Caco-2 (cell line): ENCODE results near the gene NLGN4Y. TPM values are rescaled to one million over a fixed set of nuclear protein-coding genes. Genes with fewer than 3 reads are reported as not detected.

Experiments used
- BruUV-seq: library from RNA; stranded (reverse); fragments of 400-500 nt; replicated peaks from 2 replicates; lab custom pipeline; 2021; lab: Mats Ljungman, UMichigan
- CTCF ChIA-PET: fragments of 300-600 bp; sonication (Branson Sonifier 250); formaldehyde crosslinking; loops from one replicate; lab custom pipeline; 2022; ENCODE audit warnings: antibody characterized with exemption; lab: Charles Lee
- POLR2A ChIA-PET: fragments of 300-600 bp; sonication (Branson Sonifier 250); formaldehyde crosslinking; loops from one replicate; lab custom pipeline; 2022; ENCODE audit warnings: antibody characterized with exemption; lab: Charles Lee
- DNase-seq, 2 experiments: peaks; one replicate each; pipeline versions ENCODE4 v3.0.0 to v3.0.0-alpha.2; 2020 to 2022
- H3K27me3 ChIP-seq: replicated peaks from 2 replicates; pipeline ENCODE4 v1.6.0; 2011; ENCODE audit warnings: low read length; ENCODE audit not compliant: control insufficient read depth, insufficient read depth
- H3K36me3 ChIP-seq: 2 replicates; pipeline ENCODE4 v1.5.1; 2011; ENCODE audit warnings: low read length; ENCODE audit not compliant: control insufficient read depth, insufficient read depth
- H3K4me1 ChIP-seq: fragments of 250-450 bp; sonication (Bioruptor Pico); 2 replicates; pipeline ENCODE4 v1.5.1; 2020; ENCODE audit warnings: mild to moderate bottlenecking
- H3K4me3 ChIP-seq: 2 replicates; pipeline ENCODE4 v1.5.1; 2011; ENCODE audit warnings: low read depth, mild to moderate bottlenecking, control low read depth, low read length
- H3K9me3 ChIP-seq: fragments of 250-450 bp; sonication (Bioruptor Pico); 2 replicates; pipeline ENCODE4 v1.5.1; 2020; ENCODE audit warnings: mild to moderate bottlenecking, moderate library complexity
- H3K27ac Mint-ChIP-seq: one replicate; pipeline ENCODE4 v1.8.0; 2022; ENCODE audit warnings: mixed read lengths; ENCODE audit not compliant: unreplicated experiment
- H3K27me3 Mint-ChIP-seq: one replicate; pipeline ENCODE4 v1.8.0; 2022; ENCODE audit warnings: mixed read lengths; ENCODE audit not compliant: insufficient read depth, unreplicated experiment
- H3K36me3 Mint-ChIP-seq: one replicate; pipeline ENCODE4 v1.8.0; 2022; ENCODE audit warnings: mild to moderate bottlenecking, mixed read lengths; ENCODE audit not compliant: insufficient read depth, unreplicated experiment
- H3K4me1 Mint-ChIP-seq: one replicate; pipeline ENCODE4 v1.8.0; 2022; ENCODE audit warnings: low read depth, mixed read lengths; ENCODE audit not compliant: unreplicated experiment
- H3K4me3 Mint-ChIP-seq: one replicate; pipeline ENCODE4 v1.8.0; 2022; ENCODE audit warnings: mild to moderate bottlenecking, moderate library complexity, mixed read lengths; ENCODE audit not compliant: unreplicated experiment
- H3K9me3 Mint-ChIP-seq: one replicate; pipeline ENCODE4 v1.8.0; 2022; ENCODE audit warnings: mixed read lengths; ENCODE audit not compliant: unreplicated experiment
- intact Hi-C: fragments of 100-400 bp; cut with micrococcal nuclease; formaldehyde crosslinking; loops from one replicate; pipeline ENCODE4 v1.10.0; 2022; ENCODE audit not compliant: unreplicated experiment
- total RNA-seq: library from RNA; stranded (reverse); gene quantifications from 2 replicates; pipeline ENCODE4 v1.2.3, GENCODE V29; 2022
- TF ChIP-seq, protein P1 (sequence below), 2 experiments: fragments of 200-600 bp in 1 of 2; IDR thresholded peaks; 1 replicate in 1 of 2; 2 replicates in 1 of 2; pipeline versions ENCODE4 v1.5.1 to v1.8.0; 2011 to 2022; ENCODE audit warnings: antibody characterized with exemption in 1 of 2, control low read depth in 1 of 2, inconsistent platforms in 1 of 2, low read depth in 1 of 2, low read length in 1 of 2, mild to moderate bottlenecking in 1 of 2, moderate library complexity in 1 of 2; ENCODE audit not compliant: insufficient read depth in 1 of 2, severe bottlenecking in 1 of 2, unreplicated experiment in 1 of 2

Gene NLGN4Y
- total RNA-seq, 1 experiment from 2014 or later, result not detected

DNA sequence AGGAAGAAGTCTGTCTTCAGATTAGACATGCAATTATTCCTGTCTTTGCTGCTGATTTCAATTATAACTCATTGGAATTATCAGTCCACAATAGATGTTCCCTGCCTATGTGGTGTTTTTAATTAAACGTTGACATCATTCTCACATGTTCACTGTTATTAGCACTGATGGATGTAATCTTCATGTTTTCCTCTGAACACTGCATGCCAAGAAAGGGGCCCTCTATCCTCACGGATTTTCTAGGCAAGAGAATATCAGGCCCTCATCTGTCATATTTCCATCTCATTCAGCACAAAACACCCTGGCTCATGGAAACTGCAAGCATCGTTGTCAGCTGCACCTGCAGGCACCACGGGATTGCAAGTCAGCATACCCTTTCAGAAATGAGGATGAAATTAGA lies 224.0 kb downstream of the NLGN4Y start:
- H3K4me1 ChIP-seq, result no peaks in the 10 kb centered on the region
- Mint-ChIP-seq H3K9me3 (no peaks in the 10 kb centered on the region), H3K4me1 (no peaks in the 10 kb centered on the region), H3K27ac (no peak overlapping the region), H3K4me3 (no peak overlapping the region), H3K27me3 (no peaks in the 10 kb centered on the region), H3K36me3 (no peaks in the 10 kb centered on the region)
- no peaks in the 10 kb centered on the region for H3K27me3 ChIP-seq
- TF ChIP-seq, protein P1, sequence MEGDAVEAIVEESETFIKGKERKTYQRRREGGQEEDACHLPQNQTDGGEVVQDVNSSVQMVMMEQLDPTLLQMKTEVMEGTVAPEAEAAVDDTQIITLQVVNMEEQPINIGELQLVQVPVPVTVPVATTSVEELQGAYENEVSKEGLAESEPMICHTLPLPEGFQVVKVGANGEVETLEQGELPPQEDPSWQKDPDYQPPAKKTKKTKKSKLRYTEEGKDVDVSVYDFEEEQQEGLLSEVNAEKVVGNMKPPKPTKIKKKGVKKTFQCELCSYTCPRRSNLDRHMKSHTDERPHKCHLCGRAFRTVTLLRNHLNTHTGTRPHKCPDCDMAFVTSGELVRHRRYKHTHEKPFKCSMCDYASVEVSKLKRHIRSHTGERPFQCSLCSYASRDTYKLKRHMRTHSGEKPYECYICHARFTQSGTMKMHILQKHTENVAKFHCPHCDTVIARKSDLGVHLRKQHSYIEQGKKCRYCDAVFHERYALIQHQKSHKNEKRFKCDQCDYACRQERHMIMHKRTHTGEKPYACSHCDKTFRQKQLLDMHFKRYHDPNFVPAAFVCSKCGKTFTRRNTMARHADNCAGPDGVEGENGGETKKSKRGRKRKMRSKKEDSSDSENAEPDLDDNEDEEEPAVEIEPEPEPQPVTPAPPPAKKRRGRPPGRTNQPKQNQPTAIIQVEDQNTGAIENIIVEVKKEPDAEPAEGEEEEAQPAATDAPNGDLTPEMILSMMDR (IDR thresholded peaks at IDR 0.05; ENCODE audit: insufficient read depth in 1 of 2, low read depth in 1 of 2, low read length in 1 of 2, severe bottlenecking in 1 of 2, unreplicated experiment in 1 of 2), result no peak
- no peaks in the 10 kb centered on the region for H3K9me3 ChIP-seq
- no peaks in the 10 kb centered on the region for H3K36me3 ChIP-seq
- no peak for DNase-seq
- no peak overlapping the region for H3K4me3 ChIP-seq
- ChIA-PET CTCF (no interaction called here), POLR2A (no interaction called here)
- intact Hi-C loops, result no loop called here
- no TSS peak for BruUV-seq

DNA sequence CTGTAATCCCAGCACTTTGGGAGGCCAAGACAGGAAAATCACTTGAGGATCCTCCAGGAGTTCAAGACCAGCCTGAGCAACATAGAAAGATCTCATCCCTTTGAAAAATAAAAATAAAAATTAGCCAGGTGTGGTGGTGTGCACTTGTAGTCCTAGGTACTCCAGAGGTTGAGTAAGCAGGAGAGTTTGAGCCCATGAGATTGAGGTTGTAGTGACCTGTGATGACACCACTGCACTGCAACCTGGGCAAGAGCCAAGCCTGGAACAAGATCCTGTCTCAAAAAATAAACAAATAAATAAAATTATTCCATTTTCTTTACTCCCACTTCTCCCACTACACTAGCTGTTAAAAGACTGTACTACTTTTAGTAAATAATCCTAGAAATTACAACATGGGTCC lies 231.2 kb downstream of the NLGN4Y start:
- no TSS peak for BruUV-seq
- H3K4me3 ChIP-seq, result no peak overlapping the region
- no peaks in the 10 kb centered on the region for H3K9me3 ChIP-seq
- Mint-ChIP-seq H3K27ac (no peak overlapping the region), H3K9me3 (no peaks in the 10 kb centered on the region), H3K4me1 (no peaks in the 10 kb centered on the region), H3K27me3 (no peaks in the 10 kb centered on the region), H3K4me3 (no peak overlapping the region), H3K36me3 (no peaks in the 10 kb centered on the region)
- DNase-seq, result no peak
- POLR2A ChIA-PET, result no interaction called here
- no peaks in the 10 kb centered on the region for H3K4me1 ChIP-seq
- CTCF ChIA-PET, result no interaction called here
- TF ChIP-seq, protein P1 (IDR thresholded peaks at IDR 0.05; ENCODE audit: insufficient read depth in 1 of 2, low read depth in 1 of 2, low read length in 1 of 2, severe bottlenecking in 1 of 2, unreplicated experiment in 1 of 2), result no peak
- intact Hi-C loops, result no loop called here
- no peaks in the 10 kb centered on the region for H3K36me3 ChIP-seq
- no peaks in the 10 kb centered on the region for H3K27me3 ChIP-seq

DNA sequence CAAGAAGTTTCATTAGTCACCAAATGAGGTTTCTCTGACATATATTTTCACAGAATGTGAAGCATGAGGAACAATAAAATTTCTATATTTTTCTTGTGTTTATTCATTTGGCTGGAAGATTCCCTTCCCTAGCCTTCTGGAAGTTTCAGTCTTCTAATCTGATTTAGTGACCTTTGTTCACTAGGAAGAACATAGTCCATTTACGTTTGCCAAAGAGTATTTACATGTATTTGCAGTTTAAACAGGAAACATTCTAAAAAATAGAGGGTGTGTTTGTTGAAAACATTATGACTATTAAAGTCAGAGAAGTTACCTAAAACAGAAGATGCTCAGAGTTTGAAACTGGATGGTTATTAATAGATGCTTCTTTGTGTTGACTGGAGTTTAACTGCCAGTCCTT lies 238.6 kb downstream of the NLGN4Y start:
- Mint-ChIP-seq H3K9me3 (no peaks in the 10 kb centered on the region), H3K27ac (no peak overlapping the region), H3K27me3 (no peaks in the 10 kb centered on the region), H3K4me1 (no peaks in the 10 kb centered on the region), H3K4me3 (no peak overlapping the region), H3K36me3 (no peaks in the 10 kb centered on the region)
- POLR2A ChIA-PET, result no interaction called here
- H3K4me3 ChIP-seq, result no peak overlapping the region
- DNase-seq, result no peak
- no peaks in the 10 kb centered on the region for H3K9me3 ChIP-seq
- CTCF ChIA-PET, result no interaction called here
- BruUV-seq, result no TSS peak
- no peaks in the 10 kb centered on the region for H3K36me3 ChIP-seq
- TF ChIP-seq, protein P1 (IDR thresholded peaks at IDR 0.05; ENCODE audit: insufficient read depth in 1 of 2, low read depth in 1 of 2, low read length in 1 of 2, severe bottlenecking in 1 of 2, unreplicated experiment in 1 of 2), result no peak
- H3K4me1 ChIP-seq, result no peaks in the 10 kb centered on the region
- no peaks in the 10 kb centered on the region for H3K27me3 ChIP-seq
- intact Hi-C loops, result no loop called here
